IMR-90 (cell line): ENCODE data around the gene PKP3. TPM values are rescaled to one million over a fixed set of nuclear protein-coding genes. Genes with fewer than 3 reads are reported as not detected.

Experiments
- ATAC-seq: fragments of 200-7000 bp; cut with Tn5 transposase; 2 replicates; pipeline ENCODE4 v1.9.1; 2020; ENCODE audit warnings: low read depth, mild to moderate bottlenecking, moderate library complexity
- BruUV-seq: library from RNA; stranded (reverse); fragments of 400-500 nt; replicated peaks from 2 replicates; lab custom pipeline; 2021; lab: Mats Ljungman, UMichigan
- CTCF ChIA-PET: fragments of 300-600 bp; formaldehyde crosslinking; extraction: SDS; loops from one replicate; lab custom pipeline; 2021; ENCODE audit warnings: antibody characterized with exemption; lab: Yijun Ruan, JAX
- POLR2A ChIA-PET: fragments of 300-600 bp; sonication (Branson Sonifier 250); formaldehyde crosslinking; loops from one replicate; lab custom pipeline; 2022; ENCODE audit warnings: antibody characterized with exemption; ENCODE audit not compliant: unreplicated experiment; lab: Charles Lee
- DNase-seq: peaks from one replicate; pipeline ENCODE4 v3.0.0; 2013
- H2AFZ ChIP-seq: replicated peaks from 2 replicates; pipeline ENCODE3; 2013; ENCODE audit warnings: low read length, mild to moderate bottlenecking; ENCODE audit not compliant: poor library complexity
- H2AK5ac ChIP-seq: 2 replicates; pipeline ENCODE4 v1.6.1; 2013; ENCODE audit warnings: low read depth, low read length, inconsistent platforms
- H2AK9ac ChIP-seq: replicated peaks from 2 replicates; pipeline ENCODE3; 2013; ENCODE audit warnings: mild to moderate bottlenecking, low read depth, low read length, moderate library complexity; ENCODE audit not compliant: poor library complexity
- H2BK120ac ChIP-seq: 2 replicates; pipeline ENCODE4 v1.6.1; 2013; ENCODE audit warnings: low read depth, low read length, inconsistent platforms
- H2BK15ac ChIP-seq: 3 replicates; pipeline ENCODE4 v1.6.1; 2013; ENCODE audit warnings: low read depth, low read length, inconsistent platforms
- H2BK20ac ChIP-seq: 2 replicates; pipeline ENCODE4 v1.6.1; 2013; ENCODE audit warnings: low read depth, mild to moderate bottlenecking, inconsistent platforms, low read length, moderate library complexity
- H2BK5ac ChIP-seq: 2 replicates; pipeline ENCODE4 v1.6.1; 2013; ENCODE audit warnings: mild to moderate bottlenecking, low read depth, low read length, inconsistent platforms; ENCODE audit not compliant: poor library complexity, severe bottlenecking
- H3K14ac ChIP-seq: replicated peaks from 2 replicates; pipeline ENCODE4 v1.6.1; 2013; ENCODE audit warnings: low read depth, low read length, inconsistent platforms
- H3K18ac ChIP-seq: 2 replicates; pipeline ENCODE4 v1.6.1; 2013; ENCODE audit warnings: low read depth, low read length, control low read depth
- H3K23ac ChIP-seq: 2 replicates; pipeline ENCODE4 v1.6.1; 2013; ENCODE audit warnings: low read depth, low read length, inconsistent platforms
- H3K27ac ChIP-seq: 2 replicates; pipeline ENCODE4 v1.5.1; 2013; ENCODE audit warnings: mild to moderate bottlenecking, control low read depth, low read length; ENCODE audit not compliant: insufficient read depth
- H3K27me3 ChIP-seq: 2 replicates; pipeline ENCODE4 v1.6.1; 2013; ENCODE audit warnings: low read length; ENCODE audit not compliant: control insufficient read depth, insufficient read depth
- H3K36me3 ChIP-seq: 2 replicates; pipeline ENCODE4 v1.6.1; 2013; ENCODE audit warnings: low read length, mixed read lengths; ENCODE audit not compliant: control insufficient read depth, insufficient read depth
- H3K4ac ChIP-seq: 2 replicates; pipeline ENCODE4 v1.6.1; 2013; ENCODE audit warnings: low read depth, low read length, inconsistent platforms
- H3K4me1 ChIP-seq: 2 replicates; pipeline ENCODE4 v1.6.1; 2013; ENCODE audit warnings: low read length, mixed read lengths; ENCODE audit not compliant: control insufficient read depth, insufficient read depth
- H3K4me2 ChIP-seq: 2 replicates; pipeline ENCODE4 v1.6.1; 2013; ENCODE audit warnings: low read depth, mild to moderate bottlenecking, control low read depth, low read length, moderate library complexity
- H3K4me3 ChIP-seq: 2 replicates; pipeline ENCODE4 v1.5.1; 2013; ENCODE audit warnings: low read depth, mild to moderate bottlenecking, control low read depth, low read length, moderate library complexity; ENCODE audit not compliant: insufficient read depth
- H3K56ac ChIP-seq: 2 replicates; pipeline ENCODE4 v1.6.1; 2013; ENCODE audit warnings: low read length, inconsistent platforms; ENCODE audit not compliant: insufficient read depth; ENCODE audit errors: extremely low read depth
- H3K79me1 ChIP-seq, 2 experiments: 2 replicates each; pipeline ENCODE4 v1.6.1; 2013; ENCODE audit warnings: low read length in 2 of 2, inconsistent platforms in 1 of 2, low read depth in 1 of 2
- H3K9ac ChIP-seq: 2 replicates; pipeline ENCODE4 v1.6.1; 2013; ENCODE audit warnings: low read depth, low read length, control low read depth
- H3K9me1 ChIP-seq: 2 replicates; pipeline ENCODE4 v1.6.1; 2013; ENCODE audit warnings: low read length, inconsistent platforms; ENCODE audit not compliant: insufficient read depth
- H3K9me3 ChIP-seq: 2 replicates; pipeline ENCODE4 v1.6.1; 2013; ENCODE audit warnings: low read length; ENCODE audit not compliant: control insufficient read depth, insufficient read depth
- H4K20me1 ChIP-seq: 2 replicates; pipeline ENCODE4 v1.6.1; 2013; ENCODE audit warnings: low read length, inconsistent platforms; ENCODE audit not compliant: insufficient read depth
- H4K5ac ChIP-seq: 2 replicates; pipeline ENCODE4 v1.6.1; 2013; ENCODE audit warnings: mild to moderate bottlenecking, low read depth, low read length, control low read depth
- H4K8ac ChIP-seq, 2 experiments: 2 replicates each; pipeline ENCODE4 v1.6.1; 2013; ENCODE audit warnings: low read depth in 2 of 2, low read length in 2 of 2, control low read depth in 1 of 2, inconsistent platforms in 1 of 2
- H4K91ac ChIP-seq: 2 replicates; pipeline ENCODE4 v1.6.1; 2013; ENCODE audit warnings: low read depth, low read length, inconsistent platforms; ENCODE audit not compliant: insufficient read depth
- BHLHE40 ChIP-seq: fragments of 150-350 bp; IDR thresholded peaks from 2 replicates; pipeline ENCODE4 v1.6.1; 2016; ENCODE audit warnings: mild to moderate bottlenecking, low read depth, low read length
- CEBPB ChIP-seq: IDR thresholded peaks from 2 replicates; pipeline ENCODE4 v1.6.1; 2012; ENCODE audit warnings: low read depth, low read length, improper control_type of control experiment
- CHD1 ChIP-seq: IDR thresholded peaks from 2 replicates; pipeline ENCODE4 v1.6.1; 2012; ENCODE audit warnings: low read depth, low read length, improper control_type of control experiment
- ELK1 ChIP-seq: fragments of 150-350 bp; IDR thresholded peaks from 2 replicates; pipeline ENCODE4 v1.6.1; 2016; ENCODE audit warnings: low read depth, mild to moderate bottlenecking, low read length, moderate library complexity, borderline replicate concordance
- FOS ChIP-seq: fragments of 150-350 bp; IDR thresholded peaks from 2 replicates; pipeline ENCODE4 v1.6.1; 2016; ENCODE audit warnings: low read depth, low read length
- MXI1 ChIP-seq: IDR thresholded peaks from 2 replicates; pipeline ENCODE4 v1.6.1; 2012; ENCODE audit warnings: low read depth, mild to moderate bottlenecking, low read length, moderate library complexity, borderline replicate concordance
- NFE2L2 ChIP-seq: fragments of 150-350 bp; IDR thresholded peaks from 2 replicates; pipeline ENCODE4 v1.6.1; 2016; ENCODE audit warnings: low read depth, mild to moderate bottlenecking, low read length
- POLR2A ChIP-seq: IDR thresholded peaks from 2 replicates; pipeline ENCODE4 v1.6.1; 2012; ENCODE audit warnings: mild to moderate bottlenecking, low read depth, low read length
- RAD21 ChIP-seq: IDR thresholded peaks from 2 replicates; pipeline ENCODE4 v1.6.1; 2012; ENCODE audit warnings: low read length, improper control_type of control experiment
- RCOR1 ChIP-seq: IDR thresholded peaks from 2 replicates; pipeline ENCODE4 v1.6.1; 2012; ENCODE audit warnings: mild to moderate bottlenecking, low read length, improper control_type of control experiment; ENCODE audit not compliant: insufficient replicate concordance
- USF2 ChIP-seq: fragments of 150-350 bp; IDR thresholded peaks from 2 replicates; pipeline ENCODE4 v1.6.1; 2017; ENCODE audit warnings: mild to moderate bottlenecking, antibody characterized with exemption, low read length, low read depth
- WGBS, 2 experiments: methylation state at CpG; one replicate each; pipeline versions ENCODE4 v1.1.5 to v1.1.7; 2013; ENCODE audit warnings: missing lambda C conversion rate in 2 of 2; ENCODE audit not compliant: insufficient read length in 1 of 2; ENCODE audit errors: extremely low coverage in 2 of 2; 5-methylcytosine and 5-hydroxymethylcytosine counted together
- dilution Hi-C: fragments of 300-500 bp; cut with HindIII; formaldehyde crosslinking; loops from one replicate; pipeline ENCODE4 v1.14.3; 2018; ENCODE audit warnings: low sequenced_read_pairs; ENCODE audit not compliant: unreplicated experiment
- in situ Hi-C: fragments of 300-500 bp; cut with MboI; formaldehyde crosslinking; loops from 3 replicates; pipeline ENCODE4 v1.14.3; 2019; ENCODE audit warnings: low sequenced_read_pairs, inconsistent platforms, mixed read lengths
- intact Hi-C: fragments of 100-400 bp; cut with micrococcal nuclease; formaldehyde crosslinking; loops from 2 replicates; pipeline ENCODE4 v1.10.0; 2022
- polyA plus RNA-seq, 3 experiments: library from polyadenylated mRNA; depleted of rRNA; stranded (reverse); fragments of >200 nt; gene quantifications; 2 replicates each; pipeline ENCODE4 v1.2.3, GENCODE V29; 2012; ENCODE audit warnings: low replicate concordance in 1 of 3
- total RNA-seq: library from RNA; depleted of rRNA; stranded (reverse); fragments of >200 nt; gene quantifications from 2 replicates; pipeline ENCODE4 v1.2.3, GENCODE V29; 2012
- TF ChIP-seq, protein P1 (sequence below): conservative IDR thresholded peaks from 2 replicates; pipeline ENCODE4 v1.5.1; 2012; ENCODE audit warnings: mild to moderate bottlenecking, low read depth, low read length, improper control_type of control experiment

The PKP3 gene
- total and polyA plus RNA-seq, 2 of the 4 experiments (the other 2 are of a cell fraction): 1.5 to 2.2 TPM

DNA sequence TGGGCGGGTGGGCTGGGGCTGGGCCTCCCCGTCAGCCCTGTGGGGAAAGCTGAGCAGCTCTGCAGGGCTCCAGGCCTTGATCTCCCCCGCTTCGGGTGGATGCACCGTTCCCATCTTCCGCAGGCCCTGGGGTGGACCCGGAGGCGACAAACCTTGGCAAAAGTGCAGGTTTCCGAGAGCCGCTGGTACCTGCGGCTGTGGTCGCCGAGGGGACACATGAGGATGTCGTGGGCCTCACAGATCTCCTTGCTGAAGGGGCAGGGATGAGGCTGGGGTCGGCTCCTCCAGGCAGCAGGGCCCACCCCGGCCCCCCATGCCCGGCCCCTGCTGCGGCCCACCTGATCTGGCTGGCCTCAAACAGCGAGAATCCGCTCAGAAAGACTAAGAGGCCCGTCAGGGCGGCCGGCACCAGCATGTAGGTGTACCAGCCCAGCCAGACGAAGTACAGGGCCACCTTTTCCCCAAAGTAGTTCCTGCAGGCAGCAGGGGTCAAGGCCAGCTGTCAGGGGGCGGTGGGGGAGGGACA is 36.0 kb downstream of the PKP3 start:
- dilution Hi-C loops (no loop called here), intact Hi-C loops (no loop called here), in situ Hi-C loops (no loop called here)
- no peak overlapping the region for H4K91ac ChIP-seq
- POLR2A ChIA-PET: no interaction called here
- H2BK20ac ChIP-seq: no peak overlapping the region
- no peak overlapping the region for H3K23ac ChIP-seq
- H3K4me1 ChIP-seq: no peaks in the 10 kb centered on the region
- no peak overlapping the region for H3K56ac ChIP-seq
- no peak overlapping the region for H4K5ac ChIP-seq
- no peak overlapping the region for H2AFZ ChIP-seq
- H4K20me1 ChIP-seq: no peaks in the 10 kb centered on the region
- H3K14ac ChIP-seq: no peak overlapping the region
- H3K4ac ChIP-seq: no peak overlapping the region
- no peak overlapping the region for H3K9ac ChIP-seq
- H3K79me1 ChIP-seq: no peaks in the 10 kb centered on the region
- no peak overlapping the region for H2BK15ac ChIP-seq
- no peak overlapping the region for H2BK120ac ChIP-seq
- BruUV-seq: no TSS peak
- no peak overlapping the region for H3K4me3 ChIP-seq
- CTCF ChIA-PET: no interaction called here
- 33% methylated on average over 14 of the region's 25 CpGs; no CpG with 5 or more reads in 1 of the 2 experiments for WGBS, 2 experiments
- no peak overlapping the region for H3K18ac ChIP-seq
- H3K27ac ChIP-seq: no peak overlapping the region
- H2AK5ac ChIP-seq: no peak overlapping the region
- no peaks in the 10 kb centered on the region for H3K36me3 ChIP-seq
- ATAC-seq (no peak), DNase-seq (no peak)
- no peaks in the 10 kb centered on the region for H3K9me1 ChIP-seq
- H3K27me3 ChIP-seq: peaks cover 14% of the 10 kb centered on the region
- no peak overlapping the region for H4K8ac ChIP-seq
- no peak overlapping the region for H2AK9ac ChIP-seq
- no peaks in the 10 kb centered on the region for H3K9me3 ChIP-seq
- H2BK5ac ChIP-seq: no peak overlapping the region
- H3K4me2 ChIP-seq: no peak overlapping the region
- TF ChIP-seq, protein P1, sequence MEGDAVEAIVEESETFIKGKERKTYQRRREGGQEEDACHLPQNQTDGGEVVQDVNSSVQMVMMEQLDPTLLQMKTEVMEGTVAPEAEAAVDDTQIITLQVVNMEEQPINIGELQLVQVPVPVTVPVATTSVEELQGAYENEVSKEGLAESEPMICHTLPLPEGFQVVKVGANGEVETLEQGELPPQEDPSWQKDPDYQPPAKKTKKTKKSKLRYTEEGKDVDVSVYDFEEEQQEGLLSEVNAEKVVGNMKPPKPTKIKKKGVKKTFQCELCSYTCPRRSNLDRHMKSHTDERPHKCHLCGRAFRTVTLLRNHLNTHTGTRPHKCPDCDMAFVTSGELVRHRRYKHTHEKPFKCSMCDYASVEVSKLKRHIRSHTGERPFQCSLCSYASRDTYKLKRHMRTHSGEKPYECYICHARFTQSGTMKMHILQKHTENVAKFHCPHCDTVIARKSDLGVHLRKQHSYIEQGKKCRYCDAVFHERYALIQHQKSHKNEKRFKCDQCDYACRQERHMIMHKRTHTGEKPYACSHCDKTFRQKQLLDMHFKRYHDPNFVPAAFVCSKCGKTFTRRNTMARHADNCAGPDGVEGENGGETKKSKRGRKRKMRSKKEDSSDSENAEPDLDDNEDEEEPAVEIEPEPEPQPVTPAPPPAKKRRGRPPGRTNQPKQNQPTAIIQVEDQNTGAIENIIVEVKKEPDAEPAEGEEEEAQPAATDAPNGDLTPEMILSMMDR: no peak
- TF ChIP-seq USF2 (no peak), CEBPB (no peak), ELK1 (no peak), RCOR1 (no peak), NFE2L2 (no peak), FOS (no peak), POLR2A (no peak), RAD21 (no peak), BHLHE40 (no peak), CHD1 (no peak), MXI1 (no peak)
